Measurements from ENCODE around the gene ZNF784.
"Not testable (repeated sequence)": the region's sequence is repeated elsewhere in the genome, so short reads cannot be mapped to it uniquely, and the experiment has no call there.

Gene ZNF784

DNA sequence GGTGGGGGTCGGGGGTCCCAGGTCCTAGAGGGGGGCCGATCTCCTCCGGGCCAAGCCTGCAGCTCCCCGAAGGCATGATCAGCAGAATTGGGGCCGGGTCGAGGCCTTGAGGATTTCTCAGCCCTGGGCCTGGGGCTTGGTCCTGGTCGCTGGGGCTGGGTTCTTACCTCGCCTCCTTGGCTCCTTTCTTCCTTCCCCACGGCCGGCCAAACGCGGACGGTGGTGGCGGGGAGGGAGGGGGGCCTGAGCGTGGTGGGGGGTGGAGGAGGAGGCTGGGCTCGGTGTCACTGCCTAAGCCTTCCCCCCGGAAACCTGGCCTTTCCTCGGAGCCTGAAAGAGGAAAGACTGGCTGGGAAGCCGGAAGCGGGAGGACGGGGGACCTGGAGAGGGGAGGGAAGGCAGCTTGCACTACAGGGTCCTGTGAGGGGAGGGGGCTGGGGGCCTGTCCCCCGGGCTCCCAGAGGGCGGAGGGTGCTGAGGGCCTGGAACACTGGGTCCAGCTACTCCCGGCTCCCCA is 43.7 kb downstream of the ZNF784 start, which contains the start of gene ZNF579:
Gene ZNF579, minus strand, starts transcription at position 221 of the 517 bp plus-strand sequence. CDS start 1,209 bp downstream, outside the sequence.
- peak; percentile 89 for DNase-seq

DNA sequence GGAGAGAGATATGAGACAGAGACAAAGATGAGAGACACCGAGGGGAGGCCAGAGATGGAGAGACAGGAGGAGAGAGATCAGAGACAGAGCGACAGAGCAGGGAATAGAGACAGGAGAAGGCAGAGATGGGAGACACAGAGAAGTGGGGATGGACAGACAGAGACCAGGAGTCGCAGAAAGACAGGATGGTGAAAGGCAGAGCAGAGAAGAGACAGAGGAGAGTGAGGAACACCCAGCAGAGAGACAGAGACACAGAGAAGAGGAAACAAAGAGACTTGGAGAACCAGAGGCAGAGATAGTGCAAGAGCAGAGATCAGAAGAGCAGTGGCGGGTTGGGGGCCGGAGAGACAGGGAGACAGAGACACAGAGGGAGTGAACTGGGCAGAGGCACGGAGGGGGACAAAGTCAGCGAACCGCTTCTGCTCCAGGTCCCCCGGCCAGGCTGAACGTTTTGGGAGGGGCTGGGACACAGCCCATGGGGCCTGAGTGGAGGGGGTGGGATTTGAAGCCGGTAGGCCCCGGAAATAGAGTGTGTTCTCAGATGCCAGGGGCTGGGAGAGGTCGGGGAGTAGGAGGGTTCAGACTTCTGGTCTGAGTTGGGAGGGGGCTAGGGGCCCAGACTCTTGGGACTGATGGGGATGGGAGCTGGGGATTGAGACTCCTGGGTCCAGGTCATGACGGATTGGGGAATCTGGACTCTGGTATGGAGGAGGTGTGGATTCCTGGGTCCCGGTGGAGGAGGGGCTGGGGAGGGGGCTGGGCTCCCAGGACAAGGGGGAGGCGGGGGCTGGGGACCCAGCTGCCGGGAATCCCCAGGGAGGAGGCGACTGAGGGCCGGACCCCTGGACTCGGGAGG is 44.4 kb downstream of the ZNF784 start:
- DNase-seq = no peak

DNA sequence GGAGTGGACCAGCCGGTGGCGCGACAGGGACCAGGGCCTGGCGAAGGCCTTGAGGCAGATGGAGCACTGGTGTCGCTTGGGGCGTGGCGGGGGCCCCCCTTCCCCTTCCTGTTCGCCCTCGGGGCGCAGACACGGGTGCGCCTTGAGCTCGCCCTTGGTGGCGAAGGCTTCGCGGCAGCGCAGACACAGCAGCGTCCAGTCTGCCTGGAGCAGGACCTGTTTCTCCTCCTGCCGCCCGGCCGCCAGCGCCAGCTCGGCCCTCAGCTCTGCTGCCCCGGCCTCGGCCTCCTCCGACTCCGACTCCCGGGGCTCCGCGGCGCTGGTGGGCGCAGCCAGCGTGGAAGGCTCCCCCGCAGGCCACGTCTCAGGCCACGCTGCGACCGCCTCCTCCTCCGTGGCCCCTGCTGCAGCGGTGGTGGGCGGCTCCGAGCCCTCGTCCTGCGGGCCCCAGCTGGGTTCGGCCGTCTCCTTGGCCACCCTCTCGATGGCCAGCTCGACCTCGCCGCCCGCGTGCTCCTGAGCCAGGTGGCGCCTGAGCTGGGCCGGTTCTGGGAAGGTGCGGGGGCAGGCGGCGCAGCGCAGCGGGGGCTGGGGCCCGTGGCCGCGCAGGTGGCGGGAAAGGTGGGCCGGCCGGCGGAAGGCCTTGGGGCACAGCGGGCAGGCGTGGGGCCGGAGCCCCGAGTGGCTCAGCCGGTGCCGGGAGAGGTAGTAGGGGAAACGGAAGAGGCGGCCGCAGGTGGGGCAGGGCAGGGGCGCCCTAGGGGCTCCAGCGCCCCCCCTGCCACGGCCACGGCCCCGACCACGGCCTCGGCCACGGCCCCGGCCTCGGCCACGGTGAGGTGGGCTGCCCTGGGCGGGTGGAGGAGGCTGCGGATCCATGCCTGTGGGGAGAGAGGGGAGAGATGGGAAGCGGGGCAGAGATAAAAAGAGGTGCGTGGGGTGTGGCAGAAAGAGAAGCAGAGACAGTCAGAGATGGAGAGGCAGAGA is 45.3 kb downstream of the ZNF784 start:
- DNase-seq = no peak

DNA sequence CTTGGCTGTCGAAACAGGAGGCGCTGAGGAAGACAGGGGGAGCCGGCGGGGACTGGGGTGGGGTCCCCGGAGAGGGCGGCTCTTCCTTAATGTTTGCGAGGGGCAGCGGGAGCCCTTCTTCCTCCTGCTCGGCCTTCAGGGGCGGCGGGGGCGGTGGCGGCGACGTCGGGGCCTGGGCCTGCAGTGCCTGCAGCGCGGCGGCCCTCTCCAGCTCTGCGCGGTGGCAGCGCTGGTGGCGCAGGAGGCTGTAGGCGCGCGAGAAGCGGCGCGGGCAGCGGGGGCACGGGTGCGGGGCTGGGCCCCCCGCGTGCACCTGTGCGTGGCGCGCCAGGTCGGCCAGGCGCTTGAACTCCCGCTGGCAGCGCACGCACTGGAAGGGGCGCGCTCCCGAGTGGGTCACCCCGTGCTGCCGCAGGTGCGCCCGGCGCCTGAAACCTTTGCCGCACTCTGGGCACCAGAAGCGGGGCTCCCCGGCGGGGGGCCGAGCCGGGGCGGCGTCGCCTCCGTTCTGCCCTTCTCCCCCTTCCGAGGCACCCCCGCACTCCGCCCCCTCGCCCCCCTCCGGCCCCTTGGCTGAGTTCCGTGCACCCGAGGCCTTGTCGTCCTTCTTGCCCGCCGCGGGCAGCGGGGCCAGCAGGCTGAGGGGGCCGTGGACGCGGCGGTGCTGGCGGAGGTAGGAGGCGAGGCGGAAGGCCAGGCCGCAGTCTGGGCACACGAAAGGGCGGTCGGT is 46.2 kb downstream of the ZNF784 start:
- no peak for DNase-seq

DNA sequence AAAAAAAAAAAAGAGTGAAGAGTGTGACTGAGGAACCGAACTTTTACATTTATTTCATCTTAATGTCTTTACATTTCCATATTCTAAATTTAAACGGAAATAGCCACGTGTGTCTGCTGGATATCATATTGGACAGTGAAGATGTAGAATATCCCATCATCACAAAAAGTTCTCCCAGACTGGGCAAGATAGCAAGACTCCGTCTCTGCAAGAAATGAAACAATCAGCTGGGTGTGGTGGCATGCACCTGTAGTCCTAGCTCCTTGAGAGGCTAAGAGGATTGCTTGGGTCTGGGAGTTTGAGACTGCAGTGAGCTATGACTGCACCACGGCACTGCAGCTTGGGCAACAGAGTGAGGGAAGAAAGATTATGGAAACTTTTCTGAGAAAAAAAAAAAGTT is 47.6 kb downstream of the ZNF784 start:
- DNase-seq = no peak

DNA sequence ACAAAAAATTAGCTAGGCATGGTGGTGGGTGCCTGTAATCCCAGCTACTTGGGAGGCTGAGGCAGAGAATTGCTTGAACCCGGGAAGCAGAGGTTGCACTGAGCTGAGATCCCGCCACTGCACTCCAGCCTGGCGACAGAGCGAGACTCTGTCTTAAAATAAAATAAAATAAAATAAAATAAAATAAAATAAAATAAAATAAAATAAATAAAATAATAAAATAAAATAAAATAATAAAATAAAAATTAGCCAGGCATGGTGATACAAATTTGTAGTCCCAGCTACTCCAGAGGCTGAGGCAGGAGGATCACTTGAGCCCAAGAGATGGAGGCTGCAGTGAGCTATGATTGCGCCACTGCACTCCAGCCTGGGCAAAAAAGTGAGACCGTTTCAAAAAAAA is 50.4 kb downstream of the ZNF784 start:
- not testable (repeated sequence) for DNase-seq

All from NCI-H2029 (cell line).